Naive B cell (primary cell): ENCODE results near the gene APOF. TPM values are rescaled to one million over a fixed set of nuclear protein-coding genes. Genes with fewer than 3 reads are reported as not detected.
A peak's percentile ranks its signal among the peaks of the same experiment; 100 is the strongest.
"Not testable (repeated sequence)": the region's sequence is repeated elsewhere in the genome, so short reads cannot be mapped to it uniquely, and the experiment has no call there.

Experiments used
- ATAC-seq, 2 donors: fragments of 150-1000 bp; cut with Tn5 transposase; 2 replicates each; pipeline ENCODE4 v1.10.0; 2021; ENCODE audit warnings: low read depth in 2 of 2, mild to moderate bottlenecking in 2 of 2, moderate library complexity in 2 of 2
- DNase-seq: peaks from one replicate; pipeline ENCODE4 v3.0.0; 2022
- H3K27ac Mint-ChIP-seq, 6 donors: one replicate each; pipeline ENCODE4 v1.8.0; 2020 to 2022; ENCODE audit warnings: mild to moderate bottlenecking in 6 of 6, mixed read lengths in 6 of 6, moderate library complexity in 5 of 6, inconsistent platforms in 2 of 6
- H3K27me3 Mint-ChIP-seq, 3 donors: one replicate each; pipeline ENCODE4 v1.8.0; 2021 to 2022; ENCODE audit warnings: mixed read lengths in 3 of 3, mild to moderate bottlenecking in 1 of 3
- H3K36me3 Mint-ChIP-seq, 2 donors: one replicate each; pipeline ENCODE4 v1.8.0; 2020 to 2022; ENCODE audit warnings: mixed read lengths in 2 of 2, inconsistent platforms in 1 of 2, mild to moderate bottlenecking in 1 of 2
- H3K4me1 Mint-ChIP-seq, 3 donors: one replicate each; pipeline ENCODE4 v1.8.0; 2020 to 2022; ENCODE audit warnings: mixed read lengths in 3 of 3, inconsistent platforms in 1 of 3, mild to moderate bottlenecking in 1 of 3, moderate library complexity in 1 of 3
- H3K4me3 Mint-ChIP-seq, 8 donors: one replicate each; pipeline ENCODE4 v1.8.0; 2020 to 2022; ENCODE audit warnings: mild to moderate bottlenecking in 8 of 8, mixed read lengths in 8 of 8, moderate library complexity in 8 of 8, inconsistent platforms in 2 of 8
- H3K9me3 Mint-ChIP-seq, 7 donors: one replicate each; pipeline ENCODE4 v1.8.0; 2020 to 2022; ENCODE audit warnings: mixed read lengths in 7 of 7, mild to moderate bottlenecking in 5 of 7, inconsistent platforms in 2 of 7, moderate library complexity in 1 of 7
- polyA plus RNA-seq, 6 donors: library from polyadenylated mRNA; unstranded; fragments of 300-500 nt; fragmentation: Illumina TruSeq; gene quantifications; one replicate each; pipeline ENCODE4 v1.2.3, GENCODE V29; 2021; ENCODE audit warnings: low read depth in 6 of 6

The APOF gene
- polyA plus RNA-seq, 6 donors from 2014 or later: not detected

DNA sequence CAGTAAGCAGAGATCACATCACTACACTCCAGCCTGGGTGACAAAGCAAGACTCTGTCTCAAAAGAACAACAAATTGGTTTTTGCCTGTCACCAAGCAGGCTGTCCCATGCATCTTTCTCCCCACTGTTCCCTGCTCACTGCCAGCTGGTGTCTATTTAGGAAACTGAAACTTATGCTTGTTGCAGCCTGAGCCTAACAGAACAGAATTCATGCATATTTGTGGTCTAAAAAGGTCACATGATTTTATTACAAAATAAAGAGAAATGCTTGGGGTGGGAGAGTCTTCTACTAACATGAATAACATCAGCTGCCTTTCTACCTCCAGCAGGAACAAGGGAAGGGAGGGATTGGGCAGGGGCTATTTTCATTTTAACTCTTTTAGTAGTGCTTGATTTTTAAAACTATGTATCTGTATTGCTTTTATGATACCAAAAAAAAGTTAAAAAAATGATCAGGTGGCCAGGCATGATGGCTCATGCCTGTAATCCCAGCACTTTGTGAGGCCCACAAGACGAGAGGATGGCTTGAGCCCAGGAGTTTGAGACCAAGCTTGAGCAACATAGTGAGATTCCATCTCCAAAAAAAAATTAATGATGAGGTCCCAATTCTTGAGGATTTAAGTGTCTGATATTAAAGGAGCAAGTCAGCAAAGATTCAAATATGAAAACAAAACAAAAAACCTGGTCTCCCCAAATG lies 3.7 kb downstream of the APOF start:
- peak overlapping the region; percentile 52 to 99 (median 92) for H3K27ac Mint-ChIP-seq
- H3K4me1 Mint-ChIP-seq: peaks cover 23 to 50% (median 32%) of the 10 kb centered on the region in 3 donors
- H3K4me3 Mint-ChIP-seq: peak overlapping the region; percentile 86 to 99 (median 98)
- DNase-seq (no peak), ATAC-seq (no peak)
- H3K9me3 Mint-ChIP-seq: no peaks in the 10 kb centered on the region
- no peaks in the 10 kb centered on the region for H3K27me3 Mint-ChIP-seq
- H3K36me3 Mint-ChIP-seq: peaks cover 0 to 11% of the 10 kb centered on the region in 2 donors

- Mint-ChIP-seq H3K27me3 (no peaks in the 10 kb centered on the region), H3K9me3 (no peaks in the 10 kb centered on the region), H3K36me3 (peaks cover 7 to 40% of the 10 kb centered on the region in 2 donors), H3K27ac (peak overlapping the region in 1 of 6 donors; percentile 50), H3K4me3 (no peak overlapping the region), H3K4me1 (peaks cover 0 to 8% (median 3%) of the 10 kb centered on the region in 3 donors)
- DNase-seq: no peak
- ATAC-seq: no peak
These were observed 11.3 kb downstream of the APOF start for GRCh38 chr12:56351325-56351724.

GRCh38 chr12:56350662-56351061 lies 12.0 kb downstream of the APOF start:
- Mint-ChIP-seq H3K4me1 (peaks cover 0 to 3% (median under 1%) of the 10 kb centered on the region in 3 donors), H3K27ac (peak overlapping the region in 5 of 6 donors; percentile 1 to 66 (median 50)), H3K4me3 (no peak overlapping the region), H3K36me3 (peaks cover 11 to 37% of the 10 kb centered on the region in 2 donors), H3K9me3 (no peaks in the 10 kb centered on the region), H3K27me3 (no peaks in the 10 kb centered on the region)
- DNase-seq: no peak
- ATAC-seq: no peak

- H3K4me3 Mint-ChIP-seq: no peak overlapping the region
- H3K9me3 Mint-ChIP-seq: no peaks in the 10 kb centered on the region
- H3K4me1 Mint-ChIP-seq: peaks cover 0 to 3% (median 0%) of the 10 kb centered on the region in 3 donors
- peaks cover 13 to 35% of the 10 kb centered on the region in 2 donors for H3K36me3 Mint-ChIP-seq
- ATAC-seq (no peak), DNase-seq (no peak)
- H3K27ac Mint-ChIP-seq: peak overlapping the region in 1 of 6 donors; percentile 38
- no peaks in the 10 kb centered on the region for H3K27me3 Mint-ChIP-seq
These were observed 13.9 kb downstream of the APOF start for GRCh38 chr12:56348776-56349175.

DNA sequence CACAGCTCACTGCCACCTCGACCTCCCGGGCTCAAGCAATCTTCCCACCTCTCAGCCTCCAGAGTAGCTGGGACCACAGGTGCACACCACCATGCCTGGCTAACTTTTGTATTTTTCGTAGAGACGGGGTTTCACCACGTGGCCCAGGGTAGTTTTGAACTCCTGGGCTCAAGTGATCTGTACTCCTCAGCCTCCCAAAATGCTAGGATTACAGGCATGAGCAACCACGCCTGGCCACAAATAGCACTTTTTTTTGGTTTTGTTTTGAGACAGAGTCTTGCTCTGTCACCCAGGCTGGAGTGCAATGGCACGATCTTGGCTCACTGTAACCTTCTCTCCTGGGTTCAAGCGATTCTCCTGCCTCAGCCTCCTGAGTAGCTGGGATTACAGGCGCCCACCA lies 15.4 kb downstream of the APOF start:
- Mint-ChIP-seq H3K36me3 (peaks cover 22 to 46% of the 10 kb centered on the region in 2 donors), H3K27ac (peak overlapping the region in 1 of 6 donors; percentile 44)
- DNase-seq, H3K4me1 Mint-ChIP-seq, H3K27me3 Mint-ChIP-seq, ATAC-seq, H3K9me3 Mint-ChIP-seq, H3K4me3 Mint-ChIP-seq: not testable (repeated sequence)

DNA sequence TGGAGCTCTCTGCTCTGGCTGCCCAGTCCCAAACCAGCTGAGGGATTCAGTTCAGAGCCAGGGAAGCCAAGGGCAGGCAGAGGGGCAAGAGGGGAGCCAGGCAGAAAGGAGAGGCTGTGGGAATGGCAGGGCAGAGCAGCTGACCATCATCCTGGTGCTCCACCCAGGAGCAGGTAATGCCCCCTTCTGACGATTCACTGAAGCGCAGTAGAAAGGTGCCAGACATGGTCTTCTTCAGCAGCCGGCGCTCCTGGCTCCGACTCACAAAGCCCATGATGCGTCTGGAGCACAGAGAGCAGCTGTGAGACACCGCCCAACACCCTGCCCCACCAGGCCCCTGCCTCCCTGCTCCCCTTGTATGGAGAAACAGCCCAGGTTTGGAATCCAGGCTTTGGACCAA lies 16.0 kb downstream of the APOF start:
- no peaks in the 10 kb centered on the region for H3K27me3 Mint-ChIP-seq

DNA sequence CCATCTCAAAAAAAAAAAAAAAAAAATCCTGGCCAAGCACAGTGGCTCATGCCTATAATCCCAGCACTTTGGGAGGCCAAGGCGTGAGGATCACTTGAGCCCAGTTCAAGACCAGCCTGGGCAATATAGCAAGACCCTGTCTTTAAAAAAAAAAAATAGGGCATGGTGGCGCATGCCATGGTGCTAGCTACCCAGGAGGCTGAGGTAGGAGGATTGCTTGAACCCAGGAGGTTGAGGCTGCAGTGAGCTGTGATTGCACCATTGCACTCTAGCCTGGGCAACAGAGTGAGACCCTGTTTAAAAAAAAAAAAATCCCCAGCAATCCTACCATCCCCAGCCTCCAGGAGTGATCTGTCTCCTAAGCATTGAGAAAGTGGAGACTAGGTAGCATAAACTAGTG lies 20.4 kb downstream of the APOF start:
- not testable (repeated sequence) for H3K27me3 Mint-ChIP-seq, DNase-seq, ATAC-seq, H3K4me3 Mint-ChIP-seq, H3K9me3 Mint-ChIP-seq
- Mint-ChIP-seq H3K27ac (peak overlapping the region in 2 of 6 donors; percentile 33 to 81), H3K4me1 (peaks cover 19 to 29% (median 22%) of the 10 kb centered on the region in 3 donors), H3K36me3 (peaks cover 15 to 26% of the 10 kb centered on the region in 2 donors)

More for the DNA sequence above, 16.0 kb downstream of the APOF start:
- no peak for DNase-seq
- Mint-ChIP-seq H3K36me3 (peaks cover 22 to 46% of the 10 kb centered on the region in 2 donors), H3K4me3 (no peak overlapping the region), H3K27ac (peak overlapping the region in 4 of 6 donors; percentile 42 to 83 (median 55)), H3K9me3 (no peaks in the 10 kb centered on the region), H3K4me1 (peaks cover 0 to 3% (median 0%) of the 10 kb centered on the region in 3 donors)
- no peak for ATAC-seq

DNA sequence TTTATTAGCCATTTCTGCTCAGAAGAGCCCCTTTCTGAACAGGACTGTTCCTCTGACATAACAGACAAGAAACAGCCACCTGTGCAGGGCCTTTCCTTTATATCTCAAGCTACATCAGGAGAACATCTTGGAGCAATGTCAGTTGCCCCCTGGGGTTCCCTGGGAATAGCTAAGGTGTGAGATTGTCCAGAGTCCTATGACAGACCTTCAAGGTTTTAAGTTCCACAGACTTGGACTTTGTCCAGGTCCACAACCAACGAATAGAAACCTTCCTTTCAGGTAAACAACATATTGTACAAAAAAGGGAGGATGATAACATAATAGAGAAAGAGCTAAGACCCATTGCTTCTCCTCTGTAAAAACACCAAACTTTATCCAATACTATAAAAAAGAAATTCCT lies 21.0 kb downstream of the APOF start:
- ATAC-seq: no peak
- H3K36me3 Mint-ChIP-seq: peaks cover 15 to 26% of the 10 kb centered on the region in 2 donors
- DNase-seq: no peak
- H3K4me1 Mint-ChIP-seq: peaks cover 24 to 34% (median 27%) of the 10 kb centered on the region in 3 donors
- H3K27me3 Mint-ChIP-seq: no peaks in the 10 kb centered on the region
- peak overlapping the region in 4 of 6 donors; percentile 23 to 81 (median 58) for H3K27ac Mint-ChIP-seq
- H3K4me3 Mint-ChIP-seq: no peak overlapping the region
- H3K9me3 Mint-ChIP-seq: peaks cover 0 to 4% (median 0%) of the 10 kb centered on the region in 7 donors

DNA sequence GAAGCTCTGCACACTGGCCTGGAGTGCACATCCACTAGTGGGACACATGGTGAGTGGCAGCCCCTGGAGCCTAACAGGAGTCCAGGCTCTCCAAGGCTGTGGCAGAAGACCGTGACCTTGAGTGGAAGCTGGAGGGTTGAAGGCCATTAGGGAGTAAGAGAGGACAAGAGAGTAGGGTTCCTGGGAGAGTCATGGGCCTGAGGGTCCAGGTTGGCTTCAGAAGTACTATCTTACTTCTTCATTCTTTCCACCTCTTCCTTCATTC lies 23.6 kb downstream of the APOF start:
- ATAC-seq (no peak), DNase-seq (no peak)
- Mint-ChIP-seq H3K4me1 (peaks cover 28 to 49% (median 33%) of the 10 kb centered on the region in 3 donors), H3K9me3 (peaks cover 0 to 4% (median 0%) of the 10 kb centered on the region in 7 donors), H3K36me3 (peaks cover 10 to 19% of the 10 kb centered on the region in 2 donors), H3K27ac (peak overlapping the region; percentile 97 to 100 (median 98)), H3K4me3 (peak overlapping the region; percentile 82 to 95 (median 89)), H3K27me3 (no peaks in the 10 kb centered on the region)

DNA sequence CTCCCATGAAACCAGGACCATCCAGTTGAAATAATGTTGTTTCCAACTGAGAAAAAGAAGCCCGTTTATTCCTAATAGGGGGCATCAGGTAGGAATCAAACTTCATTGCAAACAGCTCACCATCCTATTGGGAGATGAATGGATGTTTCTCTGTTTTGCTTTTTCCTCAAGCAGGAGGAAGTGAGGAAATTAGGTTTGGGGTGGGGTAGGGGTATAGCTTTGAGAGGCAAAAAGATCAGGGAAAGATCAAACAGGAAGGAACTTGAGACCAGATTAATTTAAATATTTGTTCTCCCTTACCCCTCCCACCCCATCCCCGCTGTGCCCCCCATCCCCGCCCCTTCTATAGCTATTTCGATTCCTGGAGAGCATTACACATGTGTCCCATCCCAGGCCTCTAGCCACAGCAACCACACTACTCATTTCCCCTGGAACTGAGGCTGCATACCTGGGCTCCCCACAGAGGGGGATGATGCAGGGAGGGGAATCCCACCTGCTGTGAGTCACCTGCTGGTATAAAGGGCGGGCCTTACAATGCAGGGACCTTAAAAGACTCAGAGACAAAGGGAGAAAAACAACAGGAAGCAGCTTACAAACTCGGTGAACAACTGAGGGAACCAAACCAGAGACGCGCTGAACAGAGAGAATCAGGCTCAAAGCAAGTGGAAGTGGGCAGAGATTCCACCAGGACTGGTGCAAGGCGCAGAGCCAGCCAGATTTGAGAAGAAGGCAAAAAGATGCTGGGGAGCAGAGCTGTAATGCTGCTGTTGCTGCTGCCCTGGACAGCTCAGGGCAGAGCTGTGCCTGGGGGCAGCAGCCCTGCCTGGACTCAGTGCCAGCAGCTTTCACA lies 24.1 kb downstream of the APOF start, which contains the start of gene IL23A:
TSS of gene IL23A (plus strand) at position 577 of the 850 bp plus-strand sequence. CDS start at position 738, 161 bp downstream.
- Mint-ChIP-seq H3K27me3 (no peaks in the 10 kb centered on the region), H3K27ac (peak within 1 kb of the TSS; percentile 97 to 100 (median 98)), H3K4me3 (peak within 1 kb of the TSS; percentile 82 to 95 (median 89)), H3K36me3 (peaks cover 7 to 14% of the 10 kb centered on the region in 2 donors), H3K9me3 (peaks cover 0 to 4% (median 0%) of the 10 kb centered on the region in 7 donors), H3K4me1 (peaks cover 34 to 54% (median 35%) of the 10 kb centered on the region in 3 donors)
- DNase-seq (peak; percentile 71), ATAC-seq (peak; percentile 56 to 66)

GRCh38 chr12:56337753-56338251 lies 24.9 kb downstream of the APOF start:
- Mint-ChIP-seq H3K9me3 (peaks cover 0 to 4% (median 0%) of the 10 kb centered on the region in 7 donors), H3K27me3 (no peaks in the 10 kb centered on the region), H3K4me3 (peak overlapping the region in 6 of 8 donors; percentile 47 to 89 (median 76)), H3K4me1 (peaks cover 41 to 61% (median 42%) of the 10 kb centered on the region in 3 donors), H3K36me3 (peaks cover 0 to 7% of the 10 kb centered on the region in 2 donors), H3K27ac (peak overlapping the region in 5 of 6 donors; percentile 97 to 100 (median 98))
- DNase-seq (no peak), ATAC-seq (no peak)

DNA sequence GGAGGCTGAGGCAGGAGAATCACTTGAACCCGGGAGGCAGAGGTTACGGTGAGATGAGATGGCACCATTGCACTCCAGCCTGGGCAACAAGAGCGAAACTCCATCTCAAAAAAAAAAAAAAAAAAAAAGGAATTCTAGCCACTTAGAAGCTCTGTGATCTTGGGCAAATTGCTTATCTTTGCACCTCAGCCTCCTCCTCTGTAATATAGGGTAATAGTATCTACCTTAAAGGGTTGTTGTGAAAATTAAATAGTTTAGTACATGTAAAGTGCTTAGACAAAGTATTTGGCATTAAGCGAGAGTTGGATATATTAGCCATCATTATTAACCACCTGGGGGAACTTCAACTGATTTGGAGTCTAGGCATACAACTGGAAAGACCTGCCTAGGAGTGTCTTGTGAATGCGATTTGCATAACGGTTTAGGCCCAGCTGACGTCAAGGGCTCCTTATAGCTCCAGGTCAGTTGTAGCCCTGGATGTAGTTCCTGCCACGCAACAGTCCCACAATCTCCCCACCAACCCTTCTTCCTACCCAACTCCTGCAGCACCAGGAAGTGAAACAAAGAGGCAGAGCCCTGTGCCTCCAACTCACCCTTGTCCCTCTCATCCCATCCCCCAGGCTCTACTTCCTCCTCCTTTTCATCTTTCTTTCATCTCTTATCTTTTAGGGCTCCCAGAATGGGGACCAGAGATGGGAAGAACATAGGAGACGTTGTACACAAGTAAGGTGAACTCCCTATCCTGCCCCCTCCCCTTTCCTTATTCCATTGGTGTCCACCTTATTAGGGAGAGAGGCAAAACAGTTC lies 26.1 kb downstream of the APOF start:
- peaks cover 0 to 4% (median 0%) of the 10 kb centered on the region in 7 donors for H3K9me3 Mint-ChIP-seq
- H3K36me3 Mint-ChIP-seq: peaks cover 0 to 7% of the 10 kb centered on the region in 2 donors
- ATAC-seq: no peak
- peak overlapping the region; percentile 40 to 98 (median 82) for H3K27ac Mint-ChIP-seq
- DNase-seq: no peak
- peak overlapping the region in 6 of 8 donors; percentile 0 to 56 (median 38) for H3K4me3 Mint-ChIP-seq
- no peaks in the 10 kb centered on the region for H3K27me3 Mint-ChIP-seq
- H3K4me1 Mint-ChIP-seq: peaks cover 43 to 65% (median 47%) of the 10 kb centered on the region in 3 donors
